Suppressor macrophage (primary cell): ENCODE data around the gene MASP1.

ENCODE experiments used
- DNase-seq, 4 experiments: peaks; one replicate each; pipeline ENCODE4 v3.0.0-alpha.2; 2020 to 2022
- total RNA-seq, 17 experiments: gene quantifications; one replicate each; lab custom pipeline; 2026; ENCODE audit warnings: mixed read lengths in 6 of 17, inconsistent platforms in 3 of 17; lab: John Stamatoyannopoulos, UW

Gene MASP1
- total RNA-seq, result 0 to 3.7 (median 0) reads per million in 17 experiments

GRCh38 chr3:187291512-187292132, at the start of gene MASP1:
TSS of gene MASP1 (minus strand) at chr3:187291737. CDS start at chr3:187291632, 105 bp downstream.
- DNase-seq, result no peak

- DNase-seq, result no peak
Observed at GRCh38 chr3:187340578-187340977, 49.0 kb upstream of the MASP1 start.

DNA sequence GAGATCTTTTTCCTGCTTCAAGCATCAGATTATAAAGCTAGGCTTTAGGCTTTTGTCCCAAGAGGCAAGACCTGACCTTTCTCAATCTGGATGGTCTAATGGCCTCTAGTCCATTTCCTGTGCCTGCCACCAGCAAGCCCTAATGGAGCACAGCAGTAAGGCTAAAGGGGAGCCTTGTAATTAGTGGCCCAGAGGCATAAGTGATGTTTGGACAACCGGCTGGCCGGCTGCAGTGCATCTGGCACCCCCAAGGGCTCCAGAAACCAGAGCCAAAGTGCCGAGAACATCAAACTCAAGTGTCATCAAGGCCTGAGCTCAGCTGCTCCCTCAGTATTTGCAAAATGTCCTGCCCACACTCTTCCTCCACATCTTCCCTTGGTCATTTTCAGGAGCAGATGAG, 44.8 kb upstream of the MASP1 start:
- no peak for DNase-seq

GRCh38 chr3:187334904-187335303, 43.4 kb upstream of the MASP1 start:
- no peak for DNase-seq

DNA sequence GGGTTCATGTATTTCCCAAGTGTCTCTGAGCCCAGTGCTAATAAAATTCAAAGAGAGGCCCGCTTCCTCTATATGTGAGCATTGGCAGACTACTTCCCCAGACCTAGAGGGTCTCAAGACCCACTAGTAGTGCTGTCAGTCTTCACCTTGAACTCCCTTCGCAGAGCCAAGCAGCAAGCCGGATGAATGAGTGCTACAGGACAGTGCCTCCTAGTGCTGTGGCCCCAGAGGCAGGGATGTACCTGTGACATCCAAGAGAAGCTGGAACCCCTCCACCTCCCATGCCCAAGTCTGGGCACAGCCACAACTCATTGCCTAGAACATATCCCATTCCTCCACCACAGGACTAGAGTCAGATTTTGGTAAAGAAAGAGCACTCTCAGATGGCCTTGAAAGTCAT, 37.2 kb upstream of the MASP1 start:
- DNase-seq, result no peak

- DNase-seq, result peak; percentile 5 to 52 (median 48)
Observed at GRCh38 chr3:187327845-187328244, 36.3 kb upstream of the MASP1 start.

DNA sequence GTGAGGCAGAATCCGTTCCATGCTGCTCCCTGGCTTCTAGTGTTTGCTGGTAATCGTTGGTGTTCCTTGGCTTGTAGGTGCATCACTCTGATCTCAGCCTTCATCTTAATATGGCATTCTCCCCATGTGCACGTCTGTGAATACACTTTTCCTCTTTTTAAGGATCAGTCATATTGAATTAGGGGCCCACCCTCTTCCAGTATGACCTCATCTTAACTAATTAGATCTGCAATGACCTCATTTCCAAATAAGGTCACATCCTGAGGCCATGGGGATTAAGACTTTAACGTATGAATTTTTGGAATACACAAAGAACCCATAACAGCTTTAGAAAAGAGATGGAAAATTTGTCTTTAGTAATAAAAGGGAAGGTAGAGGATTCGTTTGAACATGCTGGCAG, 34.1 kb upstream of the MASP1 start:
- DNase-seq, result no peak

GRCh38 chr3:187323091-187323490, 31.6 kb upstream of the MASP1 start:
- no peak for DNase-seq

- DNase-seq, result no peak
Observed at GRCh38 chr3:187322291-187322690, 30.8 kb upstream of the MASP1 start.

GRCh38 chr3:187321766-187322165, 30.2 kb upstream of the MASP1 start:
- peak in 2 of 4 experiments; percentile 3 to 10 for DNase-seq

GRCh38 chr3:187319699-187320302, 28.3 kb upstream of the MASP1 start:
- DNase-seq, result peak; percentile 89 to 91 (median 90)

DNA sequence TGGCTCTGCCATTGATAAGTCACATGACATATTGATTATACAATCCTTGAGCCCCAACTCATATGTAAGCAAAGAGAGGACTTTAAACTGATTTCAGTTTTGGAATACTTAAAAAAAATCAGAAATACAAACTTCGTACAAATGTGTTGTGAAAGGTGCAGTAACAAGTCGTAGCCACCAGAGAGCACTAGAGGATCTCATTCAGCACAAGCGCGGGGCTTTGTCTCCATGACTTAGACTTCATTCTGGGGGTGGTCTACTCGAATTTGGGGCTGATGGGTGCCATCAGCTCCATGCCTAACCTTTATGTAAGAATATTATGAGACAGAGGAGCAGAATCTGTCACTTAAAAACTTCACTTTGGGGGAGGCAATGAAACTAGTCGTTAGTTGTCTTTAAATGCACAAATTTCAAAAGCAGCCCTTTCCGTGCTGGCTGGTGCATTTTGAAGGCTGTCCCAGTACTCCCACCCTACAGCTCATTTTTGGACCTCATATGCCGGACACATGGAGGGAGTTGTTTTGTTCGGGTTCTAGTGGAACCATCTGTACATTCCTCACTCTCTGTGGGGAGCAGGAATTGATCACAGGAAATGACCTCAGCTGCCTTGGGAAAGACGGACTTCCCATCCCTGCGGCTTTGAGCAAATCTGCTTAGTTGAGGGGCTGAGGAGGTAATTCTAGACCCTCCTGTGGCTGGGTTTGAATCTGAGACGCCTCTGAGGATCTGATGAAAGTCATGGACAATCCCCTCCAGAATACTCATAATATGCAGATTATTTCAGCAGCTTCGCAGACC, 27.5 kb upstream of the MASP1 start:
- DNase-seq, result peak; percentile 51 to 74 (median 60)

GRCh38 chr3:187315872-187316271, 24.3 kb upstream of the MASP1 start:
- DNase-seq, result no peak

- DNase-seq, result no peak
Observed at GRCh38 chr3:187314176-187314575, 22.6 kb upstream of the MASP1 start.

- no peak for DNase-seq
Observed at GRCh38 chr3:187310954-187311470, 19.5 kb upstream of the MASP1 start.

GRCh38 chr3:187310226-187310625, 18.7 kb upstream of the MASP1 start:
- no peak for DNase-seq

DNA sequence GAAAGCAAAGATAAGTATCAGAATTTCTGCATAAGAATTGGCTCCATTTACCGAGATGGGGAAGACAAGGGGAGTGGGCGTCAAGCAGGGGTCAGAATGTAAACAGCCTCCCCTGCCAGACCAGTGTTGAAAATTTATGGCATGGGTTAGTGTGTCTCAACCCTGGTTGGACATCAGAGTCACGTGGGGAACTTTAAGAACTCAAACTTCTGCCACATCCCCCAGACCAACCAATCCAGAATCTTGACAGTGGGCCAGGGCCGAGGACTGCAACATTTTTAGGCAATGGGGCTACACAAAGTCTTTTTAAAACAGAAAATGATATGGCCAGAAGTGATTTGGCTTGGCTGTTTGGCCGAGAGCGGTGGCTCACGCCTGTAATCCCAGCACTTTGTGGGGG, 14.3 kb upstream of the MASP1 start:
- DNase-seq, result no peak

DNA sequence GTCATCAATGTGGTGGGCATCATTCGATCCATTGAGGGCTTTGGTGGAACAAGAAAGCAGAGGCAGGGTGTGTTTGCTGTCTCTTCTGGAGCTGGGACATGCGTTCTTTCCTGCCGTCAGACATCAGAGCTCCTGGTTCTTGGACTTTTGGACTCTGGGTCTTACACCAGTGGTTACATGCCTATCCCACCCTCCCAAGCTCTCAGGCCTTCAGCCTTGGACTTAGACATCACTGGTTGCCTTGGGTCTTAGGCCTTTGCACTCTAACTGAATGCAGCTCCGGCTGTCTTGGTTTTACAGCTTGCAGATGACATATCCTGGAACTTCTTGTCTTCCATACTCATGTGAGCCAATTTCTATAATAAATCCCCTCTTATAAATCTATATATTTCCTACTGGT, 8.1 kb upstream of the MASP1 start:
- no peak for DNase-seq

DNA sequence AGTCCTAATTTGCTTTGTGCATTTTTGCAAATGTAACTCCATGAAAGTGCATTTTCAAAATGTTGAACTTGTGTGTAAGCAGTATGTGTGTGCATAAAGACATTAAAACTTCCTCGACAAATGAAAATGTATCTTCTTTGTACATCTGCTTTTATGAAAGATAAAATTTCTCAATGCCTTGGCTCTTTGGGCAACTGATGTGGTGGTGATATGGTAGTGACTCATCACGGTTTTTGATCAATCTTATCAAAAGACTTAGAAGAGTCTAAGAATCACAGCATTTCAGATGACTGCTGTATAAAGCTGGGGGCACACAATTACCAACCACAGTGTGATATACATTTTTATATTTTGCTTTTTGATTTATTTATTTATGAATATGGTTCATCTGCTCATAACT, 5.4 kb upstream of the MASP1 start:
- DNase-seq, result no peak

- DNase-seq, result no peak
Observed at GRCh38 chr3:187296058-187296457, 4.5 kb upstream of the MASP1 start.

- DNase-seq, result no peak
Observed at GRCh38 chr3:187295316-187296034, 3.9 kb upstream of the MASP1 start.

GRCh38 chr3:187293516-187294430, 2.2 kb upstream of the MASP1 start:
- DNase-seq, result peak; percentile 45 to 80 (median 60)
